CMK (cell line): Measurements from ENCODE around the gene C2.
"Not testable (repeated sequence)": the region's sequence is repeated elsewhere in the genome, so short reads cannot be mapped to it uniquely, and the experiment has no call there.

Source experiments
- DNase-seq: peaks from one replicate; pipeline ENCODE4 v3.0.0-alpha.2; 2010; ENCODE audit warnings: low read depth

The C2 gene

DNA sequence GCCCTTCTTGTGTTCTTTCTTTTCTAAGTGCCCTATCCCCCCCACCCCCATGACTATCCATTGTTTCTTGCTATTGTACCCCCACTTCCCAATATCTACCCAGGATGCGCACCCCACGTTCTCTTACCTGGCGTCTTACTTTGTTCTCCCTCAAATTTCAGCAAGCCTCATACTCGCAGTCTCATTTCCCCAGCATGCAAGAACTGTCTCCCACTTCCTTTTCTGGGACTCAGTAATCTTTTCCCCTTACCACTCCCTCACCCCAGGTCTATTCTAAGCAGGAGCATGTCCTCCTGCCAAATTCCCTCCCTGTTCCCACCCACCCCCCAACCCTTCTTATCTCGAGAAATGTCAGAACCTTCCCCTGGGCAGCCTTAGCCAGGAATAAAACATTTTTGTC lies 28.3 kb upstream of the C2 start:
- no peak for DNase-seq

DNA sequence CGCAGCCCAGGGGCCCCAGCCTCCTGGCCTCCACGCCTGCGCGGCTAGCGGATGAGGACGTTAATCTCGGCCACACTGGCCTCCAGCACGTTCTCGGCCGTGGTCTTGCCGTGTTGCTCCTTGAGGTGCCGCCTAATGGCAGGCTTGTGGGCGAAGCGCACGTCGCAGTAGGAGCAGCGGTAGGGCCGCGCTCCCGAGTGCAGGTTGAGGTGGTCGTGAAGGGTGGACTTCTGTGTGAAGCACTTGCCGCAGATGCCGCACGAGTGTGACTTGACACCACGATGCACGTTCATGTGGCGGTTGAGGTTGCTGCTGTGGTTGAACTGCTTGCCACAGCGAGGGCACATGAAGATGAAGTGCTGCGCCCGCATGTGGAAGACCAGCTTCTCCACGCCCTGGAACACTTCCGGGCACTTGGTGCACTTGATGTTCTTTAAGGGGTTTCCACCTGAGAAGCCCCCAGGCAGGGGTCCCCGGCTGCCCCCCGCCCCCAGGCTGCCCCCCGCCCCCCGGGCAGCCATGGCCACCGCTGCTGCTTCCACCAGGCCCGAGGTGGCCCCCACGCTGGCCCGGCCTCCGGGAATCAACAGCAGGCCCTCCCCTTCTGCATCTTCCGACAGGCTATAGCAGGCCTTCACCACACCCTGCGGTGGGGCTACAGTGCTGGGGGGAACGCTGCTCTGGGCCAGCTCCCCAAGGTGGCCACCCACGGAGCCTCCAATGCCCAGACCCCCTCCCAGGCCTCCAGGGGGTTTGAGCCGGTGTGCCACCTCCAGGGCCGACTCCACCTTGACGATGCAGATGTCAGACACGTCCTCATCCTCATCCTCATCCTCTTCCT lies 27.4 kb upstream of the C2 start:
- no peak for DNase-seq

DNA sequence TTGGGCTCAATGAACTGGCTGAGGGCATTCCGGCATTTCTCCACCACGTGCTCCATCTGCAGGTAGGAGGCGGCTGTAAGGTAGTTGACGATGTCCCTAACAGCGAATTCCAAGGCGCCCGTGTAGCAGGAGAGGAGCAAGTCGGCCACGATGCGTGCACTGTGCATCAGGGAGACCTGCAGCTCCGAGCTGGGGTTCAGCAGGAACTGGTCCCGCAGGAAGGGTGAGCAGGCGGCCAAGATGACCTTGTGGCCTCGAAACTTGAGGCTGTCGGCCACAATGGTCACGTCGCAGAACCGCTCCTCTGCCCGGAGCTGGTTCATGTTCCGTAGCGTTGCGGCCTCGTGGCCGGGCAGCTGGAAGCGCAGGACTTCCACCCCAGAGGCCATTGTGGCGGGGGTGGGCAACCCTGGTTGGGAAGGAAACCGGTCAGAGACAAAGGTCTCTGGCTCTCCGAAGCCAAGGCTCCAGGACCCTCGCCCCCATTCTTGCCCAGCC lies 26.6 kb upstream of the C2 start:
- no peak for DNase-seq

DNA sequence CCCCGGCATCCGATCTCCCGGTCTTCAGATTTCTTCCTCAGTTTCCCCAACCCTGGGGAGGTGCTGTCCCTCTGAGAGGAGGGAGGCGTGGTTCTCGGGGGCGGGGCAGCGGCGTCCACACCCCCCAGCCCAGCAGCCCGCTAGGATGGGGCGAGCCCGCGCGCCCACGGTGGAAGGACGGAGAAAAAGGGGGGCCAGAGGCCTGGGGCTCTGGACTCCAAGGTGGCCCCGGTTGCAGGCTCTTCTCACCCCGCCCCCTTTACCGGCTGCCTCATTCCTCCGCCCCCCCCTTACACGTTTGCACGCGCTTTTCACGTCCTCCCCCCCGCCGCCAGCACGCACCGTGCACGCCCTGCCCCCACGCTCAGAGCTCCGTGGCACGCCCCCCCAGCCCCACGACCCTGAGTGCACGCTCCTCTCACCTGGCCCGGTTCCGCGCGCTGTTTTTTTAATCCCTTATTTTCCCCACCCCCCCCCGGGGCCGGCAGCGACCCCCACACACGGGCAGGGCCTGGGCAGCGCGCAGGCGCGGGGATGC lies 26.0 kb upstream of the C2 start:
- DNase-seq, result no peak

DNA sequence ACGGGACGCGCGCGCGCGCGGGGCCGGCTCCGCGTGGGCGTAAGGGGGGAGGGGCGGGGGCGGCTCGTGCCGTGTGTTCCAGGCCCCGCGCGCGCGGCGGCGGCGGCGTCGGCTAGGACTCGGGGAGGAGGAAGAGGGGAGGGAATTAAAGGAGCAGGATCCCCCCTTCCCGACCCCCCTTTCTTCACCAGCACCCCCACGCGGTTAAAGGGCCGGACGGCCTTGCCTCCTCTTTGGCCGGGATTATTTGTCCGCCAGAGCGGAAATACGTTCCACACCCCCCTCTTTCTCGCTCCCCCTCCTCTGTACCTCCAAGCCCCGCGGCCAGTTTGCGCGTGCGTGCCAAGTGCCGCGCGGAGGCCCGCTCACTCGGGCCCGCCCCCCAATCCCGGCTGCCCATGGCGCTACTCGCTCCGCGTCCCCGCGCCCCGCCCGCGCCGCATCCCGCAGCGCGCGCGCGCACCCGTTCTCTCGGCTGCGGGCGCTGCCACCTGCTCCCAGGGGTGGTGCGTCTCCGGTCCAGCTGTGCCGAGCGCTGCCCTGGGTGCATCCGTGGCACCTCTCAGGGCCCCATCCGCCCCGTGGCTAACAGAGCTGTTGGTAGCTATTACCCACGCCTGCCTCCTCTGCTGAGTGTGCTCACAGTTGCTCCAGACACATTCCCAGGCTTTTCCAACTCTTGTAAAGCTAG lies 25.4 kb upstream of the C2 start, which contains the start of gene ZBTB12:
Gene ZBTB12 (minus strand): TSS at position 134 of the 691 bp plus-strand sequence. CDS start 781 bp downstream, outside the sequence.
- peak; percentile 86 for DNase-seq

DNA sequence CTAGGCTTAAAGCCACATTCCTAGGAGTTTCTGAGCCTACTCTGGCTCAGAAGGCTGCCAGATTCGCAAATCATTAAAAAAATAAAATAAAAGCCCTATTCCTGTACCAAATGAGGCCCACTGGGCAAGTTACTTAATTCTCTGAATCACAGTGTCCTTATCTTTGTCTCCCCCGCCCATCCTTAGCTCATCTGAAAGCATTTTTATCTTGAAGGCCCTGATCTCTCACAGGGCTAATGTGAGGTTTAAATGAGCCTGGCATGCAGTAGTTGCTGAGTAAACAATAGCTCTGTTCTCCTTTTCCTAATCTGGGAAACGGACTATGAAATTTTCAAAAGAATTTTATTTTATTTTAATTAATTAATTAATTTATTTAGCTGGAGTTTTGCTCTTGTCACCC lies 23.6 kb upstream of the C2 start:
- no peak for DNase-seq

DNA sequence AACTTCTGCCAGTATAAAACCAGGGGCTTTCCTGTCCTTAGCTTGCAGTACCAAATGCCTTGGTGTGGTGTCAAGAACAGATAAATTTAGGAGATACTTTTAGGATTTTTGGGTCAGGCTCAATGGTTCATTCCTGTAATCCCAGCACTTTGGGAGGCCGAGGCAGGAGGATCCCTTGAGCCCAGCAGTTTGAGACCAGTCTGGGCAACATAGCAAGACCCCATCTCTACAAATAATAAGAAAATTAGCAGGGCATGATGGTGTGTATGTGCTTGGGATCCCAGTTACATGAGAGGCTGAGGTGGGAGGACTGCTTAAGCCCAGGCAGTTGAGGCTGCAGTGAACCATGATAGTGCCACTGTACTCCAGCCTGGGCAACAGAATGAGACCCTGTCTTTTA lies 22.5 kb upstream of the C2 start:
- DNase-seq, result no peak

DNA sequence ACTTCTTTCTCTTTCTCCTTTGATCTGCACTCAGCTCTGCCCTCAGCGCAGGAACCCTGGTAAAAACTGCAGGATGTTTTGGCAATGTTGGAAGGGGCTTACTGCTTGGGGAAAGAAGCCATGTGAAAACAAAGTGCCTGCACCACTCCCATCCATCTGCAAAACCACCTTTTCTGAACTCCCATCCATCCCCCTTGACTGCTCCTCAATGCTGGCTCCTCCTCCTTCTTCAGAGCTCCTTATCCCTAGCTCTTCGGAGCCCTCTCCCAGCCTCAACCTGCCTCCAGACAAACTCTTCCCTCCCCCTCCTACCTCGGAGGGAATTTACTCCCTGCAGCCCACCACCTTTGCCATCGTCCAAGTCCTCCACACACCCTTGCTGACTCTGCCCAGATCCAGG lies 21.4 kb upstream of the C2 start:
- DNase-seq, result no peak

DNA sequence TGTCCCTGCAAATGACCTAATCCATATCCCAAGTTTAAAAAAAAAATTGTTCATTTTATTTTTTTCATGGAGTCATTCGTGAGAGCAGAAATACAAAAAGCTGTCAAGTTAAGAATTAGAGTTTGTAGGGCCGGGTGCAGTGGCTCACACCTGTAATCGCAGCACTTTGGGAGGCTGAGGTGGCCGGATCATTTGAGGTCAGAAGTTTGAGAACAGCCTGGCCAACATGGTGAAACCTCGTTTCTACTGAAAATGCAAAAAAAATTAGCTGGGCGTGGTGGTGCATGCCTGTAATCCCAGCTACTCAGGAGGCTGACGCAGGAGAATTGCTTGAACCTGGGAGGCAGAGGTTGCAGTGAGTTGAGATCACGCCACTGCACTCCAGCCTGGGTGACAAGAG lies 20.8 kb upstream of the C2 start:
- not testable (repeated sequence) for DNase-seq

DNA sequence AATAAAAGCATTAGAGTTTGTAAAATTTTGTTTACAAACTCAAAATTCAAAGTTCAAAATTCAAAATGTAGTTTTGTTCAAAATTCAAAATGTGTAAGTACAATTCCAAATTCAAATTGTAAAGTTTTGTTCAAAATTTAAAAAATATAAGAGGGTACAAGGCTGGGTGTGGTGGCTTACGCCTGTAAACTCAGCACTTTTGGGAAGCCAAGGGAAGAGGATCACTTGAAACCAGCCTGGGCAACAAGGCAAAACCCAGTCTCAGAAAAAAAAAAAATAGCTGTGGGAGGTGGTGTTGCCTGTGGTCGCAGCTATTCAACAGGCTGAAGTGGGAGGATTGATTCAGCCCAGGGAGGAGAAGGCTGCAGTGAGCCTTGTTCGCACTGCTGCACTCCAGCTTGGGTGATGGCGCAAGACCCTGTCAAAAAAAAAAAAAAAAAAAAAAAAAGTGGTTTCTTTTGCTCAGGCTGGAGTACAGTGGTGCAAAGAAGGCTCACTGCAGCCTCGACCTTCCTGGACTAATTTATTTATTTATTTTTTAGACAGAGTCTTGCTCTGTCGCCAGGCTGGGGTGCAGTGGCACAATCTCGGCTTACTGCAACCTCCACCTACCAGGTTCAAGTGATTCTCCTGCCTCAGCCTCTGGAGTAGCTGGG lies 20.2 kb upstream of the C2 start:
- DNase-seq, result no peak

DNA sequence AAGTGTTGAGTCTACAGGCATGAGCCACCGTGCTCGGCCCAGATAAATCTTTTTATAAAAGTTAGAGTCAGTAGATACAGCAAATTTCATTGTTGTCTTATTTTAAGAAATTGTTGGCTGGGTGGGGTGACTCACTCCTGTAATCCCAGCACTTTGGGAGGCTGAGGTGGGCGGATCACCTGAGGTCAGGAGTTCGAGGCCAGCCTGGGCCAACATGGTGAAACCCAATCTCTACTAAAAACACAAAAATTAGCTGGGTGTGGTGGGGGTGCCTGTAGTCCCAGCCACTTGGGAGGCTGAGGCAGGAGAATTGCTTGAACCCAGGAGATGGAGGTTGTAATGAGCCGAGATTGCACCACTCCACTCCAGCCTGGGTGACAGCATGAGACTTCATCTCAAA lies 19.3 kb upstream of the C2 start:
- DNase-seq, result not testable (repeated sequence)

DNA sequence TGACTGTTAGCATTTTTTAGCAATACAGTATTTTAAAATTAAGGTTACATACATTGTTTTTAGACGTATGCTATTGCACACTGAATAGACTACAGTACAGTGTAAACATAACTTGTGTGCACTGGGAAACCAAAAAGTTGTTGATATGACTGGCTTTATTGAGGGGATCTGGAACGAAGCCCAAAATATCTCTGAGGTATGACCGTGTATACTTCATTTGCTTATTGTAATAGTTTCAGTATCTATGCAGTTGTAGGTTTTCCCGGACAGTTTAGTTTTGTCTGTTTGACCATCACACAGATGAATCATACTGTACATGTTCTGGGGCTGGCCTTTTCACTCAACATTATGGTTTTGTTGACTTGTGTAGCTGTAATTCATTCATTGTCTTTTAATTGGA lies 18.7 kb upstream of the C2 start:
- no peak for DNase-seq

DNA sequence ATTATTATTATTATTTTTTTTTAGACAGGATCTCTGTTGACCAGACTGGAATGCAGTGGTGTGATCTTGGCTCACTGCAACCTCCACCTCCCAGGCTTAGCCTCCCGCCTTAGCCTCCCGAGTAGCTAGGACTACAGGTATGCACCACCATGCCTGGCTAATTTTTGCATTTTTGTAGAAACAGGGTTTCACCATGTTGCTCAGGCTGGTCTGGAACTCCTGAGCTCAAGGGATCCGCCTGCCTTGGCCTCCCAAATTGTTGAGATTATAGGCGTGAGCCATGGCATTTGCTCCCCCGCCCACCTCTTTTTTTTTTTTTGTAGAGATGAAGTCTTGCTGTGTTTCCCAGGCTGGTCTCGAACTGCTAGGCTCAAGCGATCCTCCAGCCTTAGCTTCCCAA lies 18.2 kb upstream of the C2 start:
- DNase-seq, result not testable (repeated sequence)

DNA sequence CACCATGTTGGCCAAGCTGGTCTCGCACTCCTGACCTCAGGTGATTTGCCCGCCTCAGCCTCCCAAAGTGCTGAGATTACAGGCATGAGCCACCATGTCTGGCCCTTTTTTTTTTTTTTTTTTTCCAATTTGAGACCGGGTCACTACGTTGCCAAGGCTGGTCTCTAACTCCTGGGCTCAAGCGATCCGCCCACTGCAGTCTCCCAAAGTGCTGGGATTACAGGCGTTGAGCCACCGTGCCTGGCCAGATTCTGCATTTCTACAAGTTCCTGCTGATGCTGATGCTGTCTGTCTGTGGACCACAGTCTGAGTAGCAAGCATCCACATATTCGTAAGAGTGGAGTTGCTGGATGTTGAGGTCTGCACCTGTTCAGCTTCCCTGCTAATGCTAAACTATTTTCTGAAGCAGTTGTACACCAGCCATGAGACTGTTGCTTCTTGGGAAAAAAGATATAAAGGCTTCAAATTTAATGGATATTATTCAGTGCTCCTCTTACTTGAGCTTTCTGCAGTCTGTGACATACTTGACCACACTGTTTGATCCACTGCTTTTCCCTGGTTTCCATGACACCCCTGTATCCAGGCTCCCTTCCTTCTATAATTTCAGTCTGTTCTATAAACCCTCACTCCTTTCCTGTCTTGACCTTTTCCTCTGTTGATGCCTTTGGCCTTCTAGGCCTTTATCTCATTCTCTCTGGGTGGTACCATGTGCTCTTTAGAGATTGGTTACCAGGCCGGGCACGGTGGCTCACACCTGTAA lies 15.5 kb upstream of the C2 start:
- no peak for DNase-seq

DNA sequence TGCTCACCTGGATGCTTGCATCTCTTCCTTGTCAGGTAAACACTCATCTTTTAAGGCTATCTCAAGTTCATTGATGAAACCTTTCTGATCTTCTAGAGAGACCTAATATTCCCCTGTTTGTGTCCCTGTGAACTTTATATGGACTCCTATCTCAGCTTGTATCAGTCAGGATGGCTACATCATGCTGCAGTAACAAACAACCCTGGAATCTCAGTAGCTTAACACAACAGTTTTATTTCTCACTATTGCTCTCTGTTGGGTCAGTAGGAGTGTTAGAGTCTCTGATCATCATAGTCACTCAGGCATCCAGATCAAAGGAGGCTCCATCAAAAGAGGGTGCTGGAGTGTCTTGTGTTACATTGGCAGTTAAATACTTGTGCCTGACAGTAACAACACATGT lies 12.2 kb upstream of the C2 start:
- DNase-seq, result no peak

DNA sequence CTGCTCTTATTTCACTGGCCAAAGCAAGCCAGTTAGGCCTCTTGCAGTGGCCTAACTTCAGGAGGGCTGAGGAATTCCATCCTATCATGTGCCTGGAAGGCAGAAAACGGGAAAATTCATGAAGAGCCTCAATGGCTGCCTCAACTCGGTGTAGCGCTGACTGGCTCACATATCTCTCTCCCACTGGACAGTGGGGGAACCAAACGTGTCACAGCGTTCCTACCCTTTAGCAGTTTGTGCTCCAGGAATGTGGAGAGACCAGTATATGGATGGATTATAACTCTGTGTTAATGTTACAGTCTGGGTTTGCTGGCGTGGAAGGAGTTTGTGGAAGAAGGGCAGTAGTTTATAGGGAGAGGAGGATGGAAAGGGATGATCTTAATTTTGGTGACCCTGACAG lies 11.8 kb upstream of the C2 start:
- no peak for DNase-seq

DNA sequence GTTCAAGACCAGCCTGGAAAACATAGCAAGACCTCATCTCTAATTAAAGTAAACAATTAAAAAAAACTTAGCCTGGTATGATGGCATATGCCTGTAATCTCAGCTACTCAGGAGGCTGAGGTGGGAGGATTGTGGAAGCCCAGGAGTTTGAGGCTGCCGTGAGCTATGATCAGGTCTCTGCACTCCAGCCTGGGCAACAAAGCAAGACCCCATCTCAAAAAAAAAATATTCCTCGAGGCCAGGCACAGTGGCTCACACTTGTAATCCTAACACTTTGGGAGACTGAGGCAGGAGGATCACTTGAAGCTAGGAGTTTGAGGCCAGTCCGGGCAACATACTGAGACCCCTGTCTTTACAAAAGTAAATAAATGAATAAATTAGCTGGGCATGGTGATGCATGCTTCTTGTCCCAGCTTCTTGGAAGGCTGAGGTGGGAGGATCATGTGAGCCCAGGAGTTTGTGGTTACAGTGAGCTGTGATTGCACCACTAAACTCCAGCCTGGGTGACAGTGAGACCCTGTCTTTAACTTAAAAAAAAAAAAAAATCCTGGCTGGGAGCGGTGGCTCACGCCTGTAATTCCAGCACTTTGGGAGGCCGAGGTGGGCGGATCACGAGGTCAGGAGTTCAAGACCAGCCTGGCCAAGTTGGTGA lies 9.3 kb upstream of the C2 start:
- no peak for DNase-seq

DNA sequence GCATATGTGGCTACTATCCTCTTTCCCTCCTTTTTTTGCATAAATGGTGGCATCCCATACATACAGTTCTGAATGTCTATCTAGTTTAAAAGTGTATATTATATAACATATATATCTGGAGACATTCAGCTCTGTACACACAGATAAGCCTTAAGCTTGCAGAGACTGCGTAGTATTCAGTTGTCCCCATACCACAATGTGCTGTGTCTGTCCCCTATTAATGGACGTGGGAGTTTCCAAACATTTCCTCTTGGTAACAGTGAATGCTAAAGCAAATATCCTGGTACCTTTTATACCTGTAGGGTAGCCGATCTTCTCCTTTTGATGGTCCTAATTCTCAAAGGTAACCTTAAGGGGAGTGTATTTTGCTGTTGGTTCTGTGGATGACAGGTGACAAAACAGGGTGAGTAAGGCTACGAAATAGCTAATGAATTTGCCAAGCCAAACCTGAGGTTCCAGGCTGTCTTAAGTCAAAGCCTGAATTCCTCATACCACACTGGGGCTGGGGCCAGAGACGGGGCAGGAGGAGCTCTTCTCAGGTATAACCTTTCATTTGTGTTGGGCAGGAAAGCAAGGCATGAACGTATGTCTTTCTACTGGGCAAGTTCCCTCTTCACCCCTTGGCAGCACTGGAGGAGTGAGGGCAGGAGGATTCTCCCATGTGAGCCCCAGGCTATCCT lies 7.8 kb upstream of the C2 start:
- no peak for DNase-seq

DNA sequence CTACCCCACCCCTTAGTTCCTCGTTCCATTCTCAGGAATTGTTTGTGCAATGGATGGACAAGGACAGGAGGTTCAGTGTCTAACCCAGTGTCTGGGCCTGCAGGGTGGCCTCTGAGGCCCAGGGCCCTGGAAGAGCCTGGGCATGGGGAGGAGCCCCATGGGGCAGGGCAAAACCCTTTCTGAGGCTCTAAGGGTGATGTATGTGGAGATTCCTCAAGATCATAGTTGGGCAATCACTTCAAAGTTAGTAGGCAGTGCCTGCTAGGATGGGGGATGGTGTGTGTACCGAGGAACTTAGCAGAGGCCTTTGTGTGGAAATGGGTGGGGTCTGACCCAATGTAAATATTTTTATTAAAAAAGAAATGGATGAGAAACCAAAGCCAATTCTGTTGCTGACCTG lies 6.7 kb upstream of the C2 start:
- no peak for DNase-seq

DNA sequence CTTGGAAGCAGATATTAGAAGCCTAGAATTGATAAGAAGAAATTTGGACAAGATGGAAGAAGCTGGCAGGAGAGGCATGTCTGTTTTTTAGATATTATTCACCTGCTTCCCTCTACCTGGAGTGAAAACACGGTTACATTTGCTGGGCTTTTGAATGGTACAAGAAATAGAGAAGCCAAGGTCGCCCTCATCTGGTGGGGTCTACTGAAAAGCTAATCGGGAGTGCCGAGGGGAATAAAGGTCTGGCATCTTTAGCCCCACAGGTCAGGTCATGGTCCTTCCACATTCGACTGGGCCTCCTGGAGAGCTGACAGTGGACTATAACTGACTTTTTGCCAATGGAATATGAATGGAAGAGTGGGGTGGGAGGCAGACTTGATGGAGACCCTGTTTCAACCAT lies 4.6 kb upstream of the C2 start:
- no peak for DNase-seq
